A549 (cell line): Measurements from ENCODE around the gene C5orf58.

Source experiments
- CHD2 ChIP-seq: fragments of 150-350 bp; IDR thresholded peaks from 2 replicates; pipeline ENCODE4 v1.6.1; 2014; ENCODE audit warnings: low read length; ENCODE audit not compliant: partially characterized antibody
- CHD4 ChIP-seq: fragments of 200-600 bp; sonication (generic); IDR thresholded peaks from 2 replicates; pipeline ENCODE4 v1.6.1; 2016; ENCODE audit warnings: antibody characterized with exemption, mild to moderate bottlenecking, borderline replicate concordance
- CTCF ChIP-seq: fragments of >200 bp; sonication (Bioruptor Twin); formaldehyde crosslinking; IDR thresholded peaks from 3 replicates; pipeline ENCODE4 v1.5.1; 2016
- HDAC2 ChIP-seq: fragments of 200-600 bp; sonication (generic); IDR thresholded peaks from 2 replicates; pipeline ENCODE4 v1.6.1; 2016
- HOXA7 ChIP-seq: fragments of 250-450 bp; sonication (Bioruptor Pico); IDR thresholded peaks from 2 replicates; pipeline ENCODE4 v1.5.0; 2020; ENCODE audit warnings: mild to moderate bottlenecking, moderate library complexity
- HOXB13 ChIP-seq: fragments of 250-450 bp; sonication (Bioruptor Pico); IDR thresholded peaks from 2 replicates; pipeline ENCODE4 v1.5.0; 2020; ENCODE audit warnings: low read depth, mild to moderate bottlenecking, moderate library complexity
- JUN ChIP-seq, 2 experiments: fragments of >200 bp; sonication (Bioruptor Twin); formaldehyde crosslinking; IDR thresholded peaks; 2 replicates in 1 of 2; 3 replicates in 1 of 2; pipeline ENCODE4 v1.6.1; 2016 to 2017
- POLR2A ChIP-seq: IDR thresholded peaks from 2 replicates; pipeline ENCODE4 v1.6.1; 2012; ENCODE audit warnings: mild to moderate bottlenecking, low read length
- REST ChIP-seq: fragments of 200-600 bp; sonication (generic); IDR thresholded peaks from 2 replicates; pipeline ENCODE4 v1.6.1; 2016; ENCODE audit warnings: antibody characterized with exemption, mild to moderate bottlenecking, moderate library complexity
- USF2 ChIP-seq: fragments of 450-650 bp; IDR thresholded peaks from 2 replicates; pipeline ENCODE4 v1.6.1; 2014; ENCODE audit warnings: antibody characterized with exemption

- TF ChIP-seq CTCF (no peak), JUN (IDR thresholded peaks at IDR 0.05) (no peak), HDAC2 (no peak), REST (no peak), CHD4 (no peak), USF2 (no peak), HOXB13 (CRISPR knock-in tag) (no peak), CHD2 (no peak), POLR2A (no peak), HOXA7 (CRISPR knock-in tag) (no peak)
Measured at GRCh38 chr5:170287532-170287931, 54.7 kb downstream of the C5orf58 start.
